Measurements from ENCODE around the gene ABCA2. TPM values are rescaled to one million over a fixed set of nuclear protein-coding genes. Genes with fewer than 3 reads are reported as not detected.
A peak's percentile ranks its signal among the peaks of the same experiment; 100 is the strongest.

The ABCA2 gene
- total RNA-seq, 2 experiments from 2014 or later = 11.8 to 16.2 TPM

DNA sequence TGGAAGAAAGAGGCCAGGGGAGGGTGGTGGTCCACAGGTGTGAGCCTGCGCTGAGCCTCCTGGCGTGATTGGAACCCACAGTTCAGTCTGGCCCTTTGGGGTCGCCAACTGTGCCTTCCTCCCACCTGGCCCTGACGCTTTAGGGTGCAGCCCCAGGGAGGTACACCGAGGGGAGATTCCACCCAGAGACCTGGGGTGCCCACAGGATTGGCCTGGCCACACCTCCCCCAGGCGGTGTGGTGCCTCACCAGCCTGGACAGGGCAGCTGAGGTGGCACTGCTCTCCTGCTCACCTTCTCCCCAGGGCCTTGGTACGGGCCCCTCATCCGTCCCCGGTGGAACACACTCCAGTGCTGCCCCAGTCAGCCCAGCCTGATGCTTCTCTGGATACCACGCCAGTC, 30.7 kb downstream of the ABCA2 start:
- intact Hi-C loops (cut with micrococcal nuclease) = no loop called here
- H3K9me3 Mint-ChIP-seq = no peaks in the 10 kb centered on the region
- H3K27ac Mint-ChIP-seq = peak overlapping the region; percentile 53
- peaks cover 5% of the 10 kb centered on the region for H3K27me3 Mint-ChIP-seq
- peaks cover 46% of the 10 kb centered on the region for H3K4me1 Mint-ChIP-seq (ENCODE audit: low read depth)
- ChIA-PET CTCF (interaction anchor here (2.5 kb wide), 1 partner anchor 31 kb away, joined by 13 read pairs; the partner anchor contains the start of gene ABCA2), POLR2A (interaction anchor here (2.3 kb wide), 1 partner anchor 96 kb away, joined by 5 read pairs; no protein-coding TSS in a partner anchor)
- peaks cover 6% of the 10 kb centered on the region for H3K36me3 Mint-ChIP-seq (ENCODE audit: low read depth)
- TF ChIP-seq, protein P1, sequence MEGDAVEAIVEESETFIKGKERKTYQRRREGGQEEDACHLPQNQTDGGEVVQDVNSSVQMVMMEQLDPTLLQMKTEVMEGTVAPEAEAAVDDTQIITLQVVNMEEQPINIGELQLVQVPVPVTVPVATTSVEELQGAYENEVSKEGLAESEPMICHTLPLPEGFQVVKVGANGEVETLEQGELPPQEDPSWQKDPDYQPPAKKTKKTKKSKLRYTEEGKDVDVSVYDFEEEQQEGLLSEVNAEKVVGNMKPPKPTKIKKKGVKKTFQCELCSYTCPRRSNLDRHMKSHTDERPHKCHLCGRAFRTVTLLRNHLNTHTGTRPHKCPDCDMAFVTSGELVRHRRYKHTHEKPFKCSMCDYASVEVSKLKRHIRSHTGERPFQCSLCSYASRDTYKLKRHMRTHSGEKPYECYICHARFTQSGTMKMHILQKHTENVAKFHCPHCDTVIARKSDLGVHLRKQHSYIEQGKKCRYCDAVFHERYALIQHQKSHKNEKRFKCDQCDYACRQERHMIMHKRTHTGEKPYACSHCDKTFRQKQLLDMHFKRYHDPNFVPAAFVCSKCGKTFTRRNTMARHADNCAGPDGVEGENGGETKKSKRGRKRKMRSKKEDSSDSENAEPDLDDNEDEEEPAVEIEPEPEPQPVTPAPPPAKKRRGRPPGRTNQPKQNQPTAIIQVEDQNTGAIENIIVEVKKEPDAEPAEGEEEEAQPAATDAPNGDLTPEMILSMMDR (IDR thresholded peaks at IDR 0.05) = no peak
- no peak overlapping the region for H3K4me3 Mint-ChIP-seq
- DNase-seq = no peak
- no peak for ATAC-seq

DNA sequence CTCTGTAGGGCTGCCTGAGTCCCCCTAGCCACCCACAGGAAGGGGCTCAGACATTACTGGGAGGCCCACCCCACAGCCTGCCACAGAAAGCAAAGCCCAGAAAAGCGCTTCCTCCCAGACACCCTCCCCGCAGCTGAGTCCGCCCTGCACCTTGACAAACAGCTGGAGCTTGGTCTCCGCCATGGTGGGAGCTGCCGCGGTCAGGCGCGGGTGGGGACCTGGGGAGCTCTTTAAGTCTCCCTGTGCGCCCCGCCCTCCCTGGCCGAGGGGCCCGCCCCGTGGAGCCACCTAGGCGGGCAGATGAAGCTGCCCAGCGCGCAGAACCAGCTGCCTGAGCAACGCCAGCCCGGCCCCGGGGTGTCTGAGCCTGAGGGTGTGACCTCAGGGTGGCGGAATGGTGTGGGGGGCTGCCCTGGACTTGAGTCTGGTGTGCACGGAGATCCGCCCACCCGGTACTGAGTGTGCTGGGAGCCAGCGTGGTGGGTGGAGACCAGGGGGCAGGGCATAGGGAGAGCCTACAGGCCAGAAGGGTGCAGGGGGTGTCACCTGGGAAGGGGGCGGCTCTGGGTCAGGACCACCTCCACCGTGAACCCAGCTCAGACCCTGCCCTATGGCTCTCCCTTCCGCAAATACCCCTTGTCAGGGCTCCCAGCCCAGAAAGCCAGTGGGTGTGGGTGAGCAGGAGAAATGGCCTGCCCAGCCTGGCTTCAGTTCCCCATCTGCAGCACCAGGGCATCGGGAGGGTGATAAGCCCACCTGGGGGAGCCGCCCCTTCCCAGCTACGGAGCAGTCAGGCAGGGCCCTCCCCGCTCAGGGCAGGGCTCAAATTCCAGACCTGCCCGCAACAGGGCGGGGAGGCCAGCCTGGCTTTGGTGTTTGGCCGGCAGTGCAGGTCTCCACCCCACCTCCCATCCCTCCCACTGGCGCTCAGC, 31.4 kb downstream of the ABCA2 start, which contains the start of gene CLIC3:
TSS of gene CLIC3 (minus strand) at position 208 of the 932 bp plus-strand sequence. CDS start at position 183, 25 bp downstream.
- Mint-ChIP-seq H3K4me3 (no peak within 1 kb of the TSS), H3K27ac (peak within 1 kb of the TSS; percentile 49), H3K4me1 (ENCODE audit: low read depth) (peaks cover 47% of the 10 kb centered on the region), H3K9me3 (no peaks in the 10 kb centered on the region), H3K36me3 (ENCODE audit: low read depth) (peaks cover 6% of the 10 kb centered on the region), H3K27me3 (peaks cover 5% of the 10 kb centered on the region)
- no peak for ATAC-seq
- intact Hi-C loops (cut with micrococcal nuclease) = no loop called here
- ChIA-PET CTCF (interaction anchor here (1.3 to 2.5 kb wide), 3 partner anchors 32 to 49 kb away, joined by 7 to 13 read pairs (median 11); partner anchors contain the start of gene ABCA2), POLR2A (interaction anchor here (0.7 to 2.3 kb wide), 2 partner anchors 8 to 95 kb away, joined by 3 to 5 read pairs; no protein-coding TSS in a partner anchor)
- DNase-seq = peak; percentile 66
- TF ChIP-seq, protein P1 (IDR thresholded peaks at IDR 0.05) = no peak

- Mint-ChIP-seq H3K9me3 (no peaks in the 10 kb centered on the region), H3K4me1 (ENCODE audit: low read depth) (peaks cover 51% of the 10 kb centered on the region), H3K4me3 (no peak overlapping the region), H3K36me3 (ENCODE audit: low read depth) (peaks cover 6% of the 10 kb centered on the region), H3K27ac (peak overlapping the region; percentile 49), H3K27me3 (peaks cover 5% of the 10 kb centered on the region)
- ATAC-seq = no peak
- TF ChIP-seq, protein P1 (IDR thresholded peaks at IDR 0.05) = no peak
- intact Hi-C loops (cut with micrococcal nuclease) = no loop called here
- POLR2A ChIA-PET = interaction anchor here (0.6 to 0.7 kb wide), 2 partner anchors 9 to 1119 kb away, joined by 3 read pairs; no protein-coding TSS in a partner anchor
- CTCF ChIA-PET = interaction anchor here (1.3 to 2.5 kb wide), 3 partner anchors 33 to 48 kb away, joined by 7 to 13 read pairs (median 11); partner anchors contain the start of gene ABCA2
- DNase-seq = no peak
Observed at GRCh38 chr9:136995772-136996311, 32.2 kb downstream of the ABCA2 start.

DNA sequence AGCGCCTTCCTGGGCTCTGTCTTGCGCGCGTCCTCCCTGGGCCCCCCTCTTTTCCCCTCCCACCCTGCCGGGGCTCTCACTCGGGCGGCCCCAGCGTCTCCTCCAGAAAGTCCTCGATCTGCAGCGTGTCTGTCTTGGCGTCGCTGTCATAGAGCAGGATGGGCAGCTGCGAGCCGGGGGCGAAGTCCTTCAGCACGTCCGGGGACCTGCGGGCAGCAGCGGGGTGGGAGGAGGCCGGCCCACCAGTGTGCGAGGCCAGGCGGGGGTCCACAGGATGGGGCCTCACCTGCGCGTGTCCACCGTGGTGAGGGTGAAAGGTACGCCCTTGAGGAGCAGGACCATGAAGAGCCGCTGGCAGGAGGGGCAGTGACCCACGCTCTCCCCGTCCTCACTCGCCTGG, 32.7 kb downstream of the ABCA2 start:
- Mint-ChIP-seq H3K4me3 (no peak overlapping the region), H3K9me3 (no peaks in the 10 kb centered on the region), H3K27me3 (peaks cover 5% of the 10 kb centered on the region), H3K36me3 (ENCODE audit: low read depth) (peaks cover 6% of the 10 kb centered on the region), H3K4me1 (ENCODE audit: low read depth) (peaks cover 46% of the 10 kb centered on the region), H3K27ac (no peak overlapping the region)
- CTCF ChIA-PET = interaction anchor here (1.3 to 2.5 kb wide), 3 partner anchors 33 to 47 kb away, joined by 7 to 13 read pairs (median 11); partner anchors contain the start of gene ABCA2
- intact Hi-C loops (cut with micrococcal nuclease) = no loop called here
- POLR2A ChIA-PET = interaction anchor here (0.6 kb wide), 1 partner anchor 1118 kb away, joined by 3 read pairs; no protein-coding TSS in a partner anchor
- ATAC-seq (no peak), DNase-seq (no peak)
- TF ChIP-seq, protein P1 (IDR thresholded peaks at IDR 0.05) = no peak
